Measurements from ENCODE around the gene MTUS2. TPM values are rescaled to one million over a fixed set of nuclear protein-coding genes. Genes with fewer than 3 reads are reported as not detected.

The MTUS2 gene
- total and polyA plus RNA-seq, 5 donors from 2014 or later, result 0.02 to 0.03 (median 0.03) TPM; not detected in 2

GRCh38 chr13:29515372-29515771, 695.2 kb downstream of the MTUS2 start:
- H3K4me1 ChIP-seq (ENCODE audit: control insufficient read depth, insufficient read depth, low read length, poor library complexity, severe bottlenecking), result no peaks in the 10 kb centered on the region
- ATAC-seq (ENCODE audit: low read depth in 2 of 2) (no peak), DNase-seq (no peak)
- Mint-ChIP-seq H3K9me3 (no peaks in the 10 kb centered on the region), H3K27me3 (no peaks in the 10 kb centered on the region), H3K4me1 (peaks cover 0 to 2% (median 0%) of the 10 kb centered on the region in 4 donors), H3K36me3 (peaks cover 45% of the 10 kb centered on the region), H3K27ac (no peak overlapping the region), H3K4me3 (no peak overlapping the region)
- H3K27me3 ChIP-seq (ENCODE audit: control insufficient read depth, insufficient read depth, low read length), result no peaks in the 10 kb centered on the region
- no peak overlapping the region for H3K27ac ChIP-seq (ENCODE audit: insufficient read depth, low read length, poor library complexity, severe bottlenecking)
- H3K36me3 ChIP-seq (ENCODE audit: control insufficient read depth, insufficient read depth, low read length), result peaks cover 53% of the 10 kb centered on the region
- no peak overlapping the region for H3K4me3 ChIP-seq (ENCODE audit: low read depth, low read length)
- no peaks in the 10 kb centered on the region for H3K9me3 ChIP-seq (ENCODE audit: control insufficient read depth in 2 of 2, low read length in 2 of 2)

GRCh38 chr13:29516012-29516411, 695.9 kb downstream of the MTUS2 start:
- no peaks in the 10 kb centered on the region for H3K9me3 ChIP-seq (ENCODE audit: control insufficient read depth in 2 of 2, low read length in 2 of 2)
- peaks cover 50% of the 10 kb centered on the region for H3K36me3 Mint-ChIP-seq
- H3K36me3 ChIP-seq (ENCODE audit: control insufficient read depth, insufficient read depth, low read length), result peaks cover 59% of the 10 kb centered on the region
- H3K4me1 Mint-ChIP-seq, result peaks cover 0 to 2% (median 0%) of the 10 kb centered on the region in 4 donors
- no peaks in the 10 kb centered on the region for H3K4me1 ChIP-seq (ENCODE audit: control insufficient read depth, insufficient read depth, low read length, poor library complexity, severe bottlenecking)
- H3K4me3 ChIP-seq (ENCODE audit: low read depth, low read length), result no peak overlapping the region
- H3K27me3 ChIP-seq (ENCODE audit: control insufficient read depth, insufficient read depth, low read length), result no peaks in the 10 kb centered on the region
- H3K27ac Mint-ChIP-seq, result peak overlapping the region in 1 of 3 donors; percentile 51
- DNase-seq (no peak), ATAC-seq (ENCODE audit: low read depth in 2 of 2) (no peak)
- no peaks in the 10 kb centered on the region for H3K27me3 Mint-ChIP-seq
- no peak overlapping the region for H3K4me3 Mint-ChIP-seq
- H3K27ac ChIP-seq (ENCODE audit: insufficient read depth, low read length, poor library complexity, severe bottlenecking), result no peak overlapping the region
- no peaks in the 10 kb centered on the region for H3K9me3 Mint-ChIP-seq

DNA sequence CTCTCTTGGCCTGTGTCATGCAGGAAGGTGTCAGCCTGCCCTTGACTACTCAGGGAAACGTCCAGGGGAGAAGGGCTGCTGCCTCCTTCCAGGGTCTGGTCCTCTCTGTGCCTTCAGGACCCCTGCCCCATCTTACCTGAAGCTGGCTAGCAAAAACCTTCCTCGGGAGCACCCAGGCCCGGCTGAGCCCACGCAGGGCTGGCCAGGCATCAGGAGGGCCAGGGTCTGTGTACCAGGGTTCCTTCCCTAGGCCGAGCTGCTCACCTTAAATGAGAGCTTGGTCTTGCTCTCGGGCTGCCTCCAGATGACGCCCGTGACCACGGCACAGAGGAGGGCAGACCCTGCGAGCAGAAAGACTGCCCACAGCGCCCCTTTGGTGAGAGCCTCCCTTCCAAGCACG, 696.7 kb downstream of the MTUS2 start:
- H3K36me3 Mint-ChIP-seq, result peaks cover 51% of the 10 kb centered on the region
- ATAC-seq (ENCODE audit: low read depth in 2 of 2) (no peak), DNase-seq (no peak)
- H3K4me3 ChIP-seq (ENCODE audit: low read depth, low read length), result no peak overlapping the region
- H3K27ac ChIP-seq (ENCODE audit: insufficient read depth, low read length, poor library complexity, severe bottlenecking), result no peak overlapping the region
- no peaks in the 10 kb centered on the region for H3K4me1 ChIP-seq (ENCODE audit: control insufficient read depth, insufficient read depth, low read length, poor library complexity, severe bottlenecking)
- no peaks in the 10 kb centered on the region for H3K27me3 Mint-ChIP-seq
- H3K36me3 ChIP-seq (ENCODE audit: control insufficient read depth, insufficient read depth, low read length), result peaks cover 63% of the 10 kb centered on the region
- H3K4me1 Mint-ChIP-seq, result peaks cover 0 to 2% (median 0%) of the 10 kb centered on the region in 4 donors
- H3K9me3 ChIP-seq (ENCODE audit: control insufficient read depth in 2 of 2, low read length in 2 of 2), result no peaks in the 10 kb centered on the region
- H3K27ac Mint-ChIP-seq, result no peak overlapping the region
- no peaks in the 10 kb centered on the region for H3K9me3 Mint-ChIP-seq
- H3K4me3 Mint-ChIP-seq, result no peak overlapping the region
- no peaks in the 10 kb centered on the region for H3K27me3 ChIP-seq (ENCODE audit: control insufficient read depth, insufficient read depth, low read length)

DNA sequence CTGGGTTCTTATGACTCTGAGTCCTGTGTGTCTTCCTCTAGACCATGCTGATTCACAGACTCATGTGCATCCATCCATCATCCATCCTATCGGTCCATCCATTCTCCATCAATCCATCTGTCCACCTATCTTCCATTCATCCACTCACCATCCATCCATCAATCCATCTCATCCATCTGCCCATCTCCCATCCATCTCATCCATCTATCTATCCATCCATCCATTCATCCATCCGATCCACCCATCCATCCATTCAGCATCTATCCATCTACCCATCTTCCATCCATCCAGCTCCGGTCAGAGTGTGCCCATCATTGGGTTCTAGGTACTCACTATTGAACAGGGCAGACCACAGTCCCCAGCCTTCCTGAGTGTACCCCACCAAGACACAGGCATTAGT, 699.8 kb downstream of the MTUS2 start:
- Mint-ChIP-seq H3K4me1 (peaks cover 0 to 2% (median 0%) of the 10 kb centered on the region in 4 donors), H3K27me3 (no peaks in the 10 kb centered on the region), H3K9me3 (no peaks in the 10 kb centered on the region), H3K27ac (peak overlapping the region in 1 of 3 donors; percentile 11), H3K4me3 (no peak overlapping the region), H3K36me3 (peaks cover 57% of the 10 kb centered on the region)
- Histone ChIP-seq H3K36me3 (ENCODE audit: control insufficient read depth, insufficient read depth, low read length) (peaks cover 83% of the 10 kb centered on the region), H3K9me3 (ENCODE audit: control insufficient read depth in 2 of 2, low read length in 2 of 2) (no peaks in the 10 kb centered on the region), H3K27me3 (ENCODE audit: control insufficient read depth, insufficient read depth, low read length) (no peaks in the 10 kb centered on the region), H3K4me3 (ENCODE audit: low read depth, low read length) (no peak overlapping the region), H3K4me1 (ENCODE audit: control insufficient read depth, insufficient read depth, low read length, poor library complexity, severe bottlenecking) (no peaks in the 10 kb centered on the region), H3K27ac (ENCODE audit: insufficient read depth, low read length, poor library complexity, severe bottlenecking) (no peak overlapping the region)
- DNase-seq (no peak), ATAC-seq (ENCODE audit: low read depth in 2 of 2) (no peak)

GRCh38 chr13:29520671-29521070, 700.5 kb downstream of the MTUS2 start:
- peaks cover 79% of the 10 kb centered on the region for H3K36me3 ChIP-seq (ENCODE audit: control insufficient read depth, insufficient read depth, low read length)
- Mint-ChIP-seq H3K9me3 (no peaks in the 10 kb centered on the region), H3K36me3 (peaks cover 55% of the 10 kb centered on the region), H3K27me3 (no peaks in the 10 kb centered on the region), H3K4me1 (peaks cover 0 to 2% (median 0%) of the 10 kb centered on the region in 4 donors), H3K27ac (no peak overlapping the region), H3K4me3 (no peak overlapping the region)
- no peaks in the 10 kb centered on the region for H3K4me1 ChIP-seq (ENCODE audit: control insufficient read depth, insufficient read depth, low read length, poor library complexity, severe bottlenecking)
- H3K9me3 ChIP-seq (ENCODE audit: control insufficient read depth in 2 of 2, low read length in 2 of 2), result no peaks in the 10 kb centered on the region
- ATAC-seq (ENCODE audit: low read depth in 2 of 2) (no peak), DNase-seq (no peak)
- H3K4me3 ChIP-seq (ENCODE audit: low read depth, low read length), result no peak overlapping the region
- H3K27me3 ChIP-seq (ENCODE audit: control insufficient read depth, insufficient read depth, low read length), result no peaks in the 10 kb centered on the region
- no peak overlapping the region for H3K27ac ChIP-seq (ENCODE audit: insufficient read depth, low read length, poor library complexity, severe bottlenecking)

- no peaks in the 10 kb centered on the region for H3K4me1 ChIP-seq (ENCODE audit: control insufficient read depth, insufficient read depth, low read length, poor library complexity, severe bottlenecking)
- H3K4me3 ChIP-seq (ENCODE audit: low read depth, low read length), result no peak overlapping the region
- Mint-ChIP-seq H3K27ac (peak overlapping the region in 1 of 3 donors; percentile 20), H3K4me1 (peaks cover 0 to 2% (median 0%) of the 10 kb centered on the region in 4 donors), H3K27me3 (no peaks in the 10 kb centered on the region), H3K36me3 (peaks cover 48% of the 10 kb centered on the region), H3K4me3 (no peak overlapping the region), H3K9me3 (no peaks in the 10 kb centered on the region)
- no peak for ATAC-seq (ENCODE audit: low read depth in 2 of 2)
- H3K27ac ChIP-seq (ENCODE audit: insufficient read depth, low read length, poor library complexity, severe bottlenecking), result no peak overlapping the region
- no peak for DNase-seq
- no peaks in the 10 kb centered on the region for H3K27me3 ChIP-seq (ENCODE audit: control insufficient read depth, insufficient read depth, low read length)
- peaks cover 77% of the 10 kb centered on the region for H3K36me3 ChIP-seq (ENCODE audit: control insufficient read depth, insufficient read depth, low read length)
- no peaks in the 10 kb centered on the region for H3K9me3 ChIP-seq (ENCODE audit: control insufficient read depth in 2 of 2, low read length in 2 of 2)
Measured at GRCh38 chr13:29521336-29521735, 701.2 kb downstream of the MTUS2 start.

- Mint-ChIP-seq H3K27me3 (no peaks in the 10 kb centered on the region), H3K27ac (no peak overlapping the region), H3K9me3 (no peaks in the 10 kb centered on the region), H3K36me3 (peaks cover 53% of the 10 kb centered on the region), H3K4me3 (no peak overlapping the region), H3K4me1 (peaks cover 0 to 4% (median 0%) of the 10 kb centered on the region in 4 donors)
- Histone ChIP-seq H3K4me1 (ENCODE audit: control insufficient read depth, insufficient read depth, low read length, poor library complexity, severe bottlenecking) (no peaks in the 10 kb centered on the region), H3K27ac (ENCODE audit: insufficient read depth, low read length, poor library complexity, severe bottlenecking) (no peak overlapping the region), H3K36me3 (ENCODE audit: control insufficient read depth, insufficient read depth, low read length) (peaks cover 74% of the 10 kb centered on the region), H3K4me3 (ENCODE audit: low read depth, low read length) (no peak overlapping the region), H3K9me3 (ENCODE audit: control insufficient read depth in 2 of 2, low read length in 2 of 2) (no peaks in the 10 kb centered on the region), H3K27me3 (ENCODE audit: control insufficient read depth, insufficient read depth, low read length) (no peaks in the 10 kb centered on the region)
- no peak for DNase-seq
- ATAC-seq (ENCODE audit: low read depth in 2 of 2), result no peak
Measured at GRCh38 chr13:29522044-29522685, 702.0 kb downstream of the MTUS2 start.
